Ramos (cell line): Measurements from ENCODE around the gene MRPL27.

Source experiments
- in situ Hi-C: fragments of 300-500 bp; cut with MboI; formaldehyde crosslinking; loops from one replicate; pipeline ENCODE4 v1.14.3; 2022; ENCODE audit warnings: low sequenced_read_pairs; ENCODE audit not compliant: unreplicated experiment

The MRPL27 gene

GRCh38 chr17:50388728-50389127 lies 15.7 kb upstream of the MRPL27 start:
- in situ Hi-C loops, result no loop called here

- in situ Hi-C loops, result no loop called here
These were observed 13.5 kb upstream of the MRPL27 start for GRCh38 chr17:50386510-50386909.

GRCh38 chr17:50382931-50383330 lies 9.9 kb upstream of the MRPL27 start:
- in situ Hi-C loops, result no loop called here

- in situ Hi-C loops, result no loop called here
These were observed 8.9 kb upstream of the MRPL27 start for GRCh38 chr17:50381920-50382319.

GRCh38 chr17:50381260-50381815 lies 8.4 kb upstream of the MRPL27 start:
- in situ Hi-C loops, result no loop called here

- in situ Hi-C loops, result no loop called here
These were observed 7.6 kb upstream of the MRPL27 start for GRCh38 chr17:50380369-50381259.

- in situ Hi-C loops, result no loop called here
These were observed 6.6 kb upstream of the MRPL27 start for GRCh38 chr17:50379351-50380132.

GRCh38 chr17:50375858-50376538 lies 3.0 kb upstream of the MRPL27 start:
- in situ Hi-C loops, result no loop called here

- in situ Hi-C loops, result no loop called here
These were observed 721 bp upstream of the MRPL27 start for GRCh38 chr17:50373705-50374104.

- in situ Hi-C loops, result no loop called here
These were observed 694 bp downstream of the MRPL27 start for GRCh38 chr17:50372222-50372757.

- in situ Hi-C loops, result no loop called here
These were observed 1.5 kb downstream of the MRPL27 start for GRCh38 chr17:50371526-50371925.

- in situ Hi-C loops, result no loop called here
These were observed 2.9 kb downstream of the MRPL27 start for GRCh38 chr17:50370052-50370451.

- in situ Hi-C loops, result no loop called here
These were observed 5.6 kb downstream of the MRPL27 start for GRCh38 chr17:50367401-50367800.

- in situ Hi-C loops, result no loop called here
These were observed 7.2 kb downstream of the MRPL27 start for GRCh38 chr17:50365649-50366393.

GRCh38 chr17:50365165-50365564 lies 7.8 kb downstream of the MRPL27 start:
- in situ Hi-C loops, result no loop called here

- in situ Hi-C loops, result no loop called here
These were observed 8.3 kb downstream of the MRPL27 start for GRCh38 chr17:50364715-50365114.

GRCh38 chr17:50364061-50364458 lies 8.9 kb downstream of the MRPL27 start:
- in situ Hi-C loops, result no loop called here

GRCh38 chr17:50363217-50364060 lies 9.5 kb downstream of the MRPL27 start:
- in situ Hi-C loops, result no loop called here

GRCh38 chr17:50362661-50363060 lies 10.3 kb downstream of the MRPL27 start:
- in situ Hi-C loops, result no loop called here
